CD1c-positive myeloid dendritic cell (primary cell): Measurements from ENCODE around the gene CHD9.

Experiments used
- DNase-seq: peaks from one replicate; pipeline ENCODE4 v3.0.0-alpha.2; 2016; ENCODE audit errors: extremely low spot score

The CHD9 gene

GRCh38 chr16:53075461-53075860 is 20.7 kb downstream of the CHD9 start:
- DNase-seq: peak; percentile 81

- DNase-seq: no peak
Measured at GRCh38 chr16:53078247-53078646, 23.5 kb downstream of the CHD9 start.

GRCh38 chr16:53078765-53079485 is 24.1 kb downstream of the CHD9 start:
- no peak for DNase-seq

- no peak for DNase-seq
Measured at GRCh38 chr16:53080345-53081031, 25.7 kb downstream of the CHD9 start.

GRCh38 chr16:53081032-53081424 is 26.2 kb downstream of the CHD9 start:
- DNase-seq: no peak

GRCh38 chr16:53081686-53082407 is 27.1 kb downstream of the CHD9 start:
- DNase-seq: no peak

- no peak for DNase-seq
Measured at GRCh38 chr16:53082509-53082908, 27.7 kb downstream of the CHD9 start.

- DNase-seq: no peak
Measured at GRCh38 chr16:53083119-53083518, 28.3 kb downstream of the CHD9 start.

- DNase-seq: no peak
Measured at GRCh38 chr16:53084141-53084541, 29.4 kb downstream of the CHD9 start.

- DNase-seq: no peak
Measured at GRCh38 chr16:53084746-53085334, 30.0 kb downstream of the CHD9 start.

- DNase-seq: peak; percentile 29
Measured at GRCh38 chr16:53085369-53085843, 30.6 kb downstream of the CHD9 start.

GRCh38 chr16:53085931-53086421 is 31.2 kb downstream of the CHD9 start:
- DNase-seq: no peak

GRCh38 chr16:53087101-53087500 is 32.3 kb downstream of the CHD9 start:
- DNase-seq: no peak

- DNase-seq: no peak
Measured at GRCh38 chr16:53089434-53090285, 34.9 kb downstream of the CHD9 start.

- no peak for DNase-seq
Measured at GRCh38 chr16:53090286-53090590, 35.4 kb downstream of the CHD9 start.

- DNase-seq: peak; percentile 90
Measured at GRCh38 chr16:53090591-53091411, 36.0 kb downstream of the CHD9 start.

- peak; percentile 94 for DNase-seq
Measured at GRCh38 chr16:53091466-53092211, 36.8 kb downstream of the CHD9 start.

GRCh38 chr16:53092284-53092683 is 37.5 kb downstream of the CHD9 start:
- no peak for DNase-seq

- DNase-seq: no peak
Measured at GRCh38 chr16:53093162-53093744, 38.5 kb downstream of the CHD9 start.
